Measurements from ENCODE around the gene DAB1. TPM values are rescaled to one million over a fixed set of nuclear protein-coding genes. Genes with fewer than 3 reads are reported as not detected.

The DAB1 gene
- polyA plus RNA-seq, 1 donor from 2014 or later = 11.4 TPM

DNA sequence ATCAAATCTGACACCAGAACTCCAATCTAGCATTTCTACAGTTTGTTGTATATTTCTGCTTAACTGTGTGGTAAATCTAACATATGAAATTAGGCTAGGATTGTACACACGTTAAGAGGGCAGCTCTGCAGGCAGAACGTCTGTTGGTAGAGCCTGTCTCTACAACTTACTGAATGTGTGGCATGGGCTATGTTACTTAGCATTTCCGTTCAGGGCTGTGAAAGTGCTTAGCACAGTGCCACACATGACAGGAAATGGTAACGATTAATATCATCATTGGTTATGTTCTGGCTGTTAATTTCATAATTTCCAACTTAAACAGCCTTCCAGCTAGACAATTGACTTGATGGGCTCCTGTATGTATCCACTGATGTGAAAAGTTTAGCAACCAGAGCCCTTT lies 448.4 kb downstream of the DAB1 start:
- Histone ChIP-seq H3F3A (ENCODE audit: insufficient read depth, low read length, poor library complexity, severe bottlenecking) (no peaks in the 10 kb centered on the region), H3K9me2 (ENCODE audit: insufficient read depth, low read length) (no peaks in the 10 kb centered on the region), H3K36me3 (ENCODE audit: insufficient read depth, low read length) (no peaks in the 10 kb centered on the region), H3K4me2 (ENCODE audit: low read length) (no peak overlapping the region), H3K9me3 (ENCODE audit: low read length) (no peaks in the 10 kb centered on the region), H3K9ac (ENCODE audit: low read length) (no peak overlapping the region), H4K20me1 (ENCODE audit: insufficient read depth) (no peaks in the 10 kb centered on the region), H3K27me3 (ENCODE audit: insufficient read depth, low read depth, low read length) (no peaks in the 10 kb centered on the region), H2AFZ (ENCODE audit: low read depth, low read length) (no peak overlapping the region), H3K4me3 (ENCODE audit: low read length) (no peak overlapping the region), H3K27ac (ENCODE audit: low read length) (no peak overlapping the region), H3K79me2 (replicated peaks; ENCODE audit: insufficient read depth, low read length) (no peaks in the 10 kb centered on the region)
- TF ChIP-seq EP300 (conservative IDR thresholded peaks at IDR 0.05; ENCODE audit: poor library complexity, severe bottlenecking) (no peak), TAF1 (IDR thresholded peaks at IDR 0.05; ENCODE audit: low read depth) (no peak), EZH2 (IDR thresholded peaks at IDR 0.05; ENCODE audit: borderline replicate concordance, insufficient read depth, low read length, poor library complexity, severe bottlenecking) (no peak), SMC3 (conservative IDR thresholded peaks at IDR 0.05; ENCODE audit: poor library complexity) (no peak)
- TF ChIP-seq, protein P1, sequence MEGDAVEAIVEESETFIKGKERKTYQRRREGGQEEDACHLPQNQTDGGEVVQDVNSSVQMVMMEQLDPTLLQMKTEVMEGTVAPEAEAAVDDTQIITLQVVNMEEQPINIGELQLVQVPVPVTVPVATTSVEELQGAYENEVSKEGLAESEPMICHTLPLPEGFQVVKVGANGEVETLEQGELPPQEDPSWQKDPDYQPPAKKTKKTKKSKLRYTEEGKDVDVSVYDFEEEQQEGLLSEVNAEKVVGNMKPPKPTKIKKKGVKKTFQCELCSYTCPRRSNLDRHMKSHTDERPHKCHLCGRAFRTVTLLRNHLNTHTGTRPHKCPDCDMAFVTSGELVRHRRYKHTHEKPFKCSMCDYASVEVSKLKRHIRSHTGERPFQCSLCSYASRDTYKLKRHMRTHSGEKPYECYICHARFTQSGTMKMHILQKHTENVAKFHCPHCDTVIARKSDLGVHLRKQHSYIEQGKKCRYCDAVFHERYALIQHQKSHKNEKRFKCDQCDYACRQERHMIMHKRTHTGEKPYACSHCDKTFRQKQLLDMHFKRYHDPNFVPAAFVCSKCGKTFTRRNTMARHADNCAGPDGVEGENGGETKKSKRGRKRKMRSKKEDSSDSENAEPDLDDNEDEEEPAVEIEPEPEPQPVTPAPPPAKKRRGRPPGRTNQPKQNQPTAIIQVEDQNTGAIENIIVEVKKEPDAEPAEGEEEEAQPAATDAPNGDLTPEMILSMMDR (IDR thresholded peaks at IDR 0.05; ENCODE audit: poor library complexity, severe bottlenecking) = no peak

DNA sequence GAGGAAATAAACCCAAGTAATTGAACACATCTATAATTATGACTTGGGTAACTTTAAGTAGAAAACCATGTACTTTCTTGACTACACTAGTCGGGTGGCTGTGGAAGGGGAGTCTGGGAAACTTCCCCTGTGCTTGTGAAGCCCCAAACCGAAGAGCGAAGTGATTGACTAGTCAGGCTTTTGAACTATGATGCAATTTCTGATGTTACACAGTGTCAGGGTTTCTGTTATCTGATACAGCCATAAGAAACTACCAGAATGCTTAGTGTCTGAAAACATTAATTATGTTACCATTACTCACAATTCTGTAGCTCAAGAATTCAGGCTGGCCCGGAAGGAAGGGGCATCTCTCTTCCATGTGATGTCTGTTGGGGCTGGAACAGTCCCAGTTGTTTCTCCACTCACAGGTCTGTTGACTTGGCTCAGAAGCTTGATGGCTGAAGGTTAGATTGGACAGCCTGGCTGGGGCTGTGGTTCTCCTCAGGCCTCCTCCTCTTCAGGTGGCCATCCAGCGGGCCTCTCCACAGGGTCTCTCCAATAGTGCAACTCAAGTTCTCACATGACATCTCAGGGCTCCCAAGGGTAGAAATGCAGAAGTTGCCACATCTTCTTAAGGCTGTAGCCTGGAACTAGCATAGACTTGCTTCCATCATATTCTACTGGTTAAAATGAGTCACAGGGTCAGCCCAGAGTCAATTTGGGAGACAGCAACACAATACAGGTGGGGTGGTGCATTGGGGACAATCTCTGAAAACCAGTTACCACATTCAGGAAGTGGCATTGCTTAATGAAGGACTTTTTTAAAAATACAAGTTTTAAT lies 449.7 kb downstream of the DAB1 start:
- Histone ChIP-seq H3K36me3 (ENCODE audit: insufficient read depth, low read length) (no peaks in the 10 kb centered on the region), H3K9me3 (ENCODE audit: low read length) (no peaks in the 10 kb centered on the region), H3K27ac (ENCODE audit: low read length) (no peak overlapping the region), H3K4me3 (ENCODE audit: low read length) (no peak overlapping the region), H3K79me2 (replicated peaks; ENCODE audit: insufficient read depth, low read length) (no peaks in the 10 kb centered on the region), H3K9ac (ENCODE audit: low read length) (no peak overlapping the region), H4K20me1 (ENCODE audit: insufficient read depth) (no peaks in the 10 kb centered on the region), H3K9me2 (ENCODE audit: insufficient read depth, low read length) (no peaks in the 10 kb centered on the region), H2AFZ (ENCODE audit: low read depth, low read length) (no peak overlapping the region), H3K27me3 (ENCODE audit: insufficient read depth, low read depth, low read length) (no peaks in the 10 kb centered on the region), H3K4me2 (ENCODE audit: low read length) (no peak overlapping the region), H3F3A (ENCODE audit: insufficient read depth, low read length, poor library complexity, severe bottlenecking) (no peaks in the 10 kb centered on the region)
- TF ChIP-seq EP300 (conservative IDR thresholded peaks at IDR 0.05; ENCODE audit: poor library complexity, severe bottlenecking) (no peak), TAF1 (IDR thresholded peaks at IDR 0.05; ENCODE audit: low read depth) (no peak), SMC3 (conservative IDR thresholded peaks at IDR 0.05; ENCODE audit: poor library complexity) (no peak), POLR2AphosphoS5 (IDR thresholded peaks at IDR 0.05) (no peak), EZH2 (IDR thresholded peaks at IDR 0.05; ENCODE audit: borderline replicate concordance, insufficient read depth, low read length, poor library complexity, severe bottlenecking) (no peak), RAD21 (conservative IDR thresholded peaks at IDR 0.05) (no peak), MXI1 (conservative IDR thresholded peaks at IDR 0.05; ENCODE audit: poor library complexity, severe bottlenecking) (no peak)
- TF ChIP-seq, protein P1 (IDR thresholded peaks at IDR 0.05; ENCODE audit: poor library complexity, severe bottlenecking) = no peak
- TF ChIP-seq, protein P2, sequence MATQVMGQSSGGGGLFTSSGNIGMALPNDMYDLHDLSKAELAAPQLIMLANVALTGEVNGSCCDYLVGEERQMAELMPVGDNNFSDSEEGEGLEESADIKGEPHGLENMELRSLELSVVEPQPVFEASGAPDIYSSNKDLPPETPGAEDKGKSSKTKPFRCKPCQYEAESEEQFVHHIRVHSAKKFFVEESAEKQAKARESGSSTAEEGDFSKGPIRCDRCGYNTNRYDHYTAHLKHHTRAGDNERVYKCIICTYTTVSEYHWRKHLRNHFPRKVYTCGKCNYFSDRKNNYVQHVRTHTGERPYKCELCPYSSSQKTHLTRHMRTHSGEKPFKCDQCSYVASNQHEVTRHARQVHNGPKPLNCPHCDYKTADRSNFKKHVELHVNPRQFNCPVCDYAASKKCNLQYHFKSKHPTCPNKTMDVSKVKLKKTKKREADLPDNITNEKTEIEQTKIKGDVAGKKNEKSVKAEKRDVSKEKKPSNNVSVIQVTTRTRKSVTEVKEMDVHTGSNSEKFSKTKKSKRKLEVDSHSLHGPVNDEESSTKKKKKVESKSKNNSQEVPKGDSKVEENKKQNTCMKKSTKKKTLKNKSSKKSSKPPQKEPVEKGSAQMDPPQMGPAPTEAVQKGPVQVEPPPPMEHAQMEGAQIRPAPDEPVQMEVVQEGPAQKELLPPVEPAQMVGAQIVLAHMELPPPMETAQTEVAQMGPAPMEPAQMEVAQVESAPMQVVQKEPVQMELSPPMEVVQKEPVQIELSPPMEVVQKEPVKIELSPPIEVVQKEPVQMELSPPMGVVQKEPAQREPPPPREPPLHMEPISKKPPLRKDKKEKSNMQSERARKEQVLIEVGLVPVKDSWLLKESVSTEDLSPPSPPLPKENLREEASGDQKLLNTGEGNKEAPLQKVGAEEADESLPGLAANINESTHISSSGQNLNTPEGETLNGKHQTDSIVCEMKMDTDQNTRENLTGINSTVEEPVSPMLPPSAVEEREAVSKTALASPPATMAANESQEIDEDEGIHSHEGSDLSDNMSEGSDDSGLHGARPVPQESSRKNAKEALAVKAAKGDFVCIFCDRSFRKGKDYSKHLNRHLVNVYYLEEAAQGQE (IDR thresholded peaks at IDR 0.05; ENCODE audit: borderline replicate concordance) = no peak

Measured in neural cell (in vitro differentiated cells).